Activated gamma-delta T cell treated with Interleukin-2 at 50 U/mL for 16 hours (primary cell): ENCODE data around the gene CRYBB3.
"Not testable (repeated sequence)": the region's sequence is repeated elsewhere in the genome, so short reads cannot be mapped to it uniquely, and the experiment has no call there.

Experiments used
- DNase-seq: peaks from one replicate; pipeline ENCODE4 v3.0.0-alpha.2; 2020

The CRYBB3 gene

DNA sequence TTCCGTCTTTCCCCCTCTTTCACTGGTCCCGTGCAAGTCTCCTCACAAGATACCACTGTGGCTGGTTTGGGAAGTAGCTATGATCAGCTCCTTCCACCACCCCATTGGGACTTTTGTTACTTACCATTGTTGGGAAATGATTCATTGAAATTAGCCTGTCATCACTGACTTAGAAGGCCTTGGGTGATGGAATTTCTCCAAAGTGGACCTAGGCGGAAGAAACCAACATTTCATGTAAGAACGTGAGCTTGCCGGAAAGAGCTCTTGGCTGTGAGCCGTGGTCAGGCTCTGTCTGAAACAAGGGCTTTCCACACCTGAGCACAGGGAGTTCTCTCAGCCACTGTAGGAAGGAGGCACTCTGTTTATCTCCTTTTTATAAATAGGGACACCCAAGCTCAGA is 23.5 kb upstream of the CRYBB3 start:
- DNase-seq, result no peak

DNA sequence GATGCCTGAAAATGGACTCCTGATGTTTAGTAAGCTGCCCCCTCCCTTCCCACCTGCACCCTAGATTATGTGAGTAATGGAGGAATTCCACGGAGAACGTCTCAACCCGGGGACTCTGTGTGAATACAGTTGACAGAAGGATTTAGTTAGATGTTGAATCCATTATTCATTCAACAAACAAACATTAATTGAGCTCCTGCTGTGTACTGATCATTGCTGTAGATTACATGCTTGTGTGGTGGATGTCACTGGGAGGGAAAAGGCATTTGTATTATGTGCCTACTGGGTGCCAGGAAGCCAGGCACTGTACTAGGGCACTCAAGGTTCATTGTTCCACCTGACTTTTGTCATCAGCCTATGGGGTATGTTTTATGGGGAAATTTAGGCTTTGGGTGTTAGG is 22.9 kb upstream of the CRYBB3 start:
- DNase-seq, result no peak

DNA sequence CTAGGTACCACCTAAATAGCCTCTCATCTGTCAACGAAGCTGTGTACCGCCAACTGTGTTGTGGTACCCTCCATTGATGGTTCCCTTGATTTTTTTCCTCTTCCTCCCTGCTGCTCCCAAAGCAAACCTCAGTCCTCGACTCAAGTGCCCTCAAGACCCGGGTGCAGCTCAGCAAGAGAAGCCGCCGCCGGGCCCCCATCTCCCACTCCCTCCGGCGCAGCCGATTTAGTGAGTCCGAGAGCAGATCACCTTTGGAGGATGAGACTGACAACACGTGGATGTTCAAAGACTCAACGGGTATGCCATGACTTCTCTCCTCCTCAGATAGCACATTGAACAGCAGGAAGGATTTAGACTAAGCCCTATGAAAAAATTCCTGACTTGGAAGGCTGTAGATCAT is 22.4 kb upstream of the CRYBB3 start:
- no peak for DNase-seq

DNA sequence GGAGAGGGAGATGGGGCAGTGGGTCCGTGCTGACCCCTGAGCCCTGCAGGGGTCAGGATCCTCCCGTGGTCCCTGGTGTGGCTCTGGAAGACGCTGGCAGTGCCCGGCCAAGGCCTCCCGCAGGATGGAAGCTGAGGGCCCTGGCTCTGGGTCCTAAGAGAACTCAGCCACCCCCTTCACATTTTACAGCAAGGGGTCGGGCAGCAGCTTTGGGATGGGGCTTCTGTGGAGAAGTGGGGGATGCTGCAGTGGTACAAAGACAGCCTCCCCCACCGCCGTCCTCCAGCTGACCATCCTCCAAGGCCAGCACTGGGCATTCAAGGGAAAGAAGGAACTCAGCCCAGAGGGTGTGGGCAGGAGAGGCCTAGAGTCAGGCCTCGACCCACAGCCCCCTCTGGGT is 21.8 kb upstream of the CRYBB3 start:
- no peak for DNase-seq

DNA sequence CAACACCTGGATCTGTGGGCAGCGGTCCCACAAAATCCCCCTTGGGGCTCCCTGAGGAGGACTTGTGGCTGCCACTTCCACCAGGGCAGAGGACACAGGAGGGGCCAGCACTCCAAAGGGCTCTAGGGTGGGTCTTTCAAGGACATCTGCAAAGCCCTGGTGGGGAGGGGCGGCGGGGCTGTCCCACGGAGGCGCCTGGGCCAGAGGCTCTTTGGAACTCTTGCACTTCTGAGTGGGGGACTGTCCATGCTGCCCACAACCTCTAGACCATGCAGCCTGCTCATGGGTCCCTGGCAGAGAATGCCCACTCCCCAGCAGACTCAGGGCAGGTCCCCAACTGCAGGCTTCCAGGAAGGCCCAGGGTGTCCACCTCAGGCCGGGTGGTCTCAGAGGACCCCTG is 21.3 kb upstream of the CRYBB3 start:
- peak; percentile 15 for DNase-seq

DNA sequence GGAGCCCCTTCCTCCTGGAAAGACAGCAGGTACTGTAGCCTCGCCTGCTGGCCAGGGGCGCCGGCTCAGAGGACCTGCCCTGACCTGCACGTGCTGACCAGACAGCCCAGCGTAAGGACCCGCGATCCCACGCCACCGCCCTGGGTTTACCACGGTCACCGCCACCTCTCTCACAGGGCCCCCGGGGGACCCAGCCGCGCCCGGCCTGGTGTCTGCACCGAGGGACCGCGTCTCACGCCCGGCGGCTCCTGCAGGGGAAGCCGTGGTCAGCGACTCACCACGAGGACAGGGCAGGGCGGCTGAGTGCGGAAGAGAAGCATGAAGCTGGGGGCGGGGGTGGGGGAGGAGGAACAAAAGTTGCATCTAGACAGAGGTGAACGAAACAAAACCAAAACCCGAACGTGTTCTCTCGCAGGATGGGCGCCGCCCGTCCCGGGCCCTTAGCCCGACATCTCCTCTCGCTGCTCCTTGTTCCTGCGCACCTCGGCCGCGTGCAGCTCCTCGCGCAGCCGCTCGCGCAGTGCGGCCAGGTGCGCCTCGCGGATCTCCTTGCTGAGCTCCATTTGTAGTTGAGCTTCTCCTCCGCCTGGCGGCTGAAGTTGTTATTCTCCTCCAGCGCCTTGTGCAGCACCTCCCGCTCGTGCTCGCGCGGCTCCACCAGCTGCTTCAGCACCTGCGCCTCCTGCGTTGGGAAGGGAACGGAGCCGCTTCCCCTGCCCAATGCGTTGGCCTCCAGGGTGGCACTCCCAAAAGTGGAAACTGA is 20.6 kb upstream of the CRYBB3 start:
- not testable (repeated sequence) for DNase-seq

DNA sequence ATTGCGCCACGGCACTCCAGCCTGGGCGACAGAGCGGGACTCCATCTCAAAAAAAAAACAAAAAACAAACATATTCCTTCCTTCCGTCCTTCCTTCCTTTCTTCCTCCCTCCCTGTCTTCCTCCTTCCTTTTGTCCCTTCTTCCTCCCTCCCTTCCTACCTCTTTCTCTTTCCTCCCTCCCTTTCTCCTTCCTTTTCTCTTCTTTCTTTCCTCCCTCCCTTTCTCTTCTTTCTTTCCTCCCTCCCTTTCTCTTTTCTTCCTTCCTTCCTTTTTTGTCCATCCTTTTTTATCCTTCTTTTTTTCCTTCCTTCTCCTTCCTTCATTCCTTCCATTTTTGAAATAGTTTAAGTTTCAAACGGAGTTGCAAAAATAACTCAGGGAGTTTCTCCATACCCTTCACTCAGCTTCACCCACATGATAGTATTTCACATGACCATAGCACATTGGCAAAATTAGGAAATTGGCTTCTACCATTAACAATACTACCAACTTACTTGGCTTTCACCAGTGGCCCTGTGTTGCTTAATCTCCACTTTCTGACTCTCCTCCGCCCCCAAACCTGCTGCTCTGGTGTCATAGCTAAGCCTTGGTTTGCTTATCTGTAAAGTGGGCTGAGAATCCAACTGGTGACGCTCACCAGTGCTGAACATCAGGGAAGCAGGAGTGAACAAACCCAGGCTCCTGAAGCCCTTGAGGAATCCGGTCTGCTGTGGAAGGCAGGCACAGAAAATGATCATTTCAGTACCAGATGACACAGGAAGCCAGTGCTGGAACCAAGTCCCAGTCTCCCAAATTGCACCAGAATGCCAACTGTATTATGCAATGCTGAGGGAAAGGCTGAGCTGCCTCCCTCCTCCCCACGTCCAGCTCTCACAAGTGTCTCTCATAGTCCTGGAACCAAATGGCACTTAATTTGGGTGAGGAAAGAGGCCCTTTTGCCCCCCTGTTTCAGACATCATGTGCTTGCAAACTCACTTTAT is 17.2 kb upstream of the CRYBB3 start:
- no peak for DNase-seq

DNA sequence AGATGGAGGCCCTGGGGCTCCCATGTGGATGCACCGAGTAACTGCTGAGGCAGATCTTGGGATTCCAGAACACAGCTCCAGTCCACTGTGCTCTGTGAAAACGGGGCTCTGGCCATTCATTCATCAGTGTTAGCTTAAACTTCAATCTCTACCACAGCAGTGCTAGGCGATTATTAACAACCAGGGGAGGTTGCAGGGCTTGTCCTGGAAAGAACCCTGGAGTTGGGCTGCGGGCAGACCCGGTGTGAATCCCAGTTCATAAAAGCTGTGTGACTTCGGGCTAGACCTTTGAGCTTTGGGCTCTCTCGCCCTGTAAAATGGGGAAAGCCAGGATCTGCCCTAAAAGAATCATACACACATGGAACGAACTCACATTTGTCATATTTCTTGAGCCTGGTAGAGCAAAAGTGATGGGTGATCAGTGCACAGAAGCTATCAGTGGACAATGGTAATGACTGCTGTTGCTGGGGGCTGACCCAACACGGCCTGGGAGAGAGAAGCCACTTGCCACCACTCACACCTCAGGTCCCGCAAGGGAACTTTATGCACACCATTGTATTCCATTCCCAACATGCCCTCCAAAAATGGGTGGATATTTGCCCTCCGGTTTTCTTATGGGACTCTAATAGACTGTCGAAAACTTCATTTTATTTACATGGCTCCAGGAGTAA is 15.6 kb upstream of the CRYBB3 start:
- no peak for DNase-seq

DNA sequence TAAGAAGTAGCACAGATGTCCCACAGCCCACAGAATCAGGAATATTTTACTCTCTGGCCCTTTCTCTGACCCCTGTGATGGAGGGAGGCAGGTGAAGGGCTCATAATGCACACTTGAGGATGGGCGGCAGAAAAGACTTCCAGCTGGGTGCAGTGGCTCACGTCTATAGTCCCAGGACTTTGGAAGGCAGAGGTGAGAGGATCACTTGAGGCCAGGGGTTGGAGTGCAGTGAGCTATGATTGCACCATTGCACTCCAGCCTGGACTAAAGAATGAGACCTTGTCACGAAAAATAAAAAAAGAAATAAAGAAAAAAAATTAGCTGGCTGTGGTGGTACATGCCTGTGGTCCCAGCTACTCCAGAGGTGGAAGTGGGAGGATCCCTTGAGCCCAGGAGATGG is 13.5 kb upstream of the CRYBB3 start:
- no peak for DNase-seq

DNA sequence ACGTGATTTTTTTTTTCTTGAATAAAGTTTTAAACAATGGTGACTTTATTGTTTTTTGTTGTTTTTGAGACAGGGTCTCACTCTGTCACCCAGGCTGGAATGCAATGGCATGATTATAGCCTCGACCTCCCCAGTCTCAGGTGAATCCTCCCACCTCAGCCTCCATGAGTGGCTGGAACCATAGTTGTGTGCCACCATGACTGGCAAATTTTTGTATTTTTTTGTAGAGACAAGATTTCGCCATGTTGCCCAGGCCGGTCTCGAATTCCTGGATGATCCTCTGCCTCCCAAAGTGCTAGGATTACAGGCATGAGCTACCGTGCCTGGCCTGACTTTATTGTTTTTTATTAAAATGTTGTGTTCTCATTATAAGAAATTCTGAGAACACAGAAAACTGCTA is 12.2 kb upstream of the CRYBB3 start:
- DNase-seq, result no peak

DNA sequence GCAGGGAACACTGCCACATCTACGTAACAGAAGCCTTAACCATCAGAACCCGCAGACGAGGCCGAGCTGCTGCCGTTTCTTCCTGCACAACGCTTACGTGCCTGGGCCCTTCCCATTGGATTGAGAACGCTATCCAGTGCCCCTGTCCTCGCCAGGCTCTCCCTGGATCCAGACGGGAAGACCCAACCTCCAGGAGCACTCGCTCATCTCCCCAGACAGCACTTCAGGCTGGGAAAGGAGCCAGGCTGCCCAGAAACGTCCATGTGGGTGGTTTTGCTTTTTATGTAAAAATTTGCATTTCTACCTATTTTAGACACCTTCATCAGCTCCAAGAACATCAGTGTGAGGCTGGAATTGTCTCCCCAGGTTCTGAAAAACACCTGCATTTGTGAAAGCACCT is 7.3 kb upstream of the CRYBB3 start:
- no peak for DNase-seq

DNA sequence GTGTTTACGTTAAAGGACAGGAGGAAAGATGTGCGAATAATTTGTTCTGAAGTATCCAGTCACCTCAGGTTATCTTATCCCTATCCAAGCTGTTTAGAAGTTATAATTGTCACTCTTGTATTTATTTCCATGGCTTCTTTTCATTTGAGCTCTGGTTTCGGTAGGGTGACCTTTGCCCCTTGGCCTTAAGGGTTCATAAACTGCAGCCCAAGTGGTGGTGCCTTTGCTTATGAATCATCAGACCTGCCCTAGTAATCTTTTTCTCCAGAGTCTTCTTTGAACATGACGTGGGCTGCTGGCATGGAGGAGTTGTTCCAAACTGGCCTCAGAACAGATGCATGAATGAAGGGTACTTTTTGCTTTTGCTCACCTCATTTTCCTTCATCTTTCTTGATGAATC is 6.5 kb upstream of the CRYBB3 start:
- DNase-seq, result no peak

DNA sequence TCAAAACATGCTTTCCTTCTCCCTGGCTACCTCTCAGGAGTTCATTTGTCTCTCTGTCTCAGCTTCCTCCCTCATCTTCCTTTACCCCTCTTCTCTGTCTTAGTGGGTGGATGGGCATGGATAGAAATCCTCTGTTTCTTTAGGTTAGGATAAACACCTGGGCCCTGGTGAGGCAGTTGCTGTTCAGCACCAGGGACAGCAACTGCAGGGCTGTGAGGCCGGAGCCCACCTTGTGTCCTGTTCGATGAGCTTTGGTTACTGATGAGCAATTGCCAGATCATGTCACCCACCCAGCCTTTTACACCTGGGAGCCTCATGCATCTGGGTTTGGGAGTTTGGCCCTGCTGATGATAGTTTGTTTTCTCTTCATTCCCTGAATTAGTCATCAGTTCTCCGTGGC is 6.1 kb upstream of the CRYBB3 start:
- no peak for DNase-seq

DNA sequence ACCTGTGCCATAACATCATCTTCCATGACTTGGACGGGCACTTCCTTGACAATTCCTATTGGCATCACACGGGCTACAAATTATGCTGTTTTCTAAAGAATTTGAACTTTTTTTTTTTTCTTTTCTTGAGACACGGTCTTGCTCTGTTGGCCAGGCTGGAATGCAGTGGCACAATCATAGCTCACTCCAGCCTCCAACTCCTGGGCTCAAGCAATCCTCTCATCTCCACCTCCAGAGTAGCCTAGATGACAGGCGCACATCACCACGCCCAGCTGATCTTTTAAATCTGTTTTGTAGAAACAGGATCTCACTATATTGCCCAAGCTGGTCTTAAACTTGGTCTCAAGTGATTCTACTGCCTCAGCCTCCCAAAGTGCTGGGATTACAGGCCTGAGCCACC is 3.3 kb upstream of the CRYBB3 start:
- no peak for DNase-seq

DNA sequence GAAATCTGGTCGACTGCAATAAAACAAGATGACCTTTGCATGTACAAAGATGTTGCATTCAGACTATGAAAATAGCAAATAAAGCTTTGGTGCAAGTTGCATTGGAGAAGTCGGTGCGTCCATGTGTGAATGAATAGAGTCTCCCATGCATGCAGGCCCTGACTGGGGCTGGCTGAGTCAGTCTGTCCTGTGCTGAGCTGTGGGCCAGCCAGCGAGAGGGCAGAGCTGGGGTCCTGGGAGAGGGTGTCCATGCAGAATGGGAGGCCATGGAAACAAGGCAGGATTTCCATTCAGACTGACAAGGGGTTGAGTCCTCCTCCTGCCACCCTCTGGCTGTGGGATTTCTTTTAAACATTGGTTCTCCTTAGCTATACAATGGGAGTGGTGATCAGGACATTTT is 2.3 kb upstream of the CRYBB3 start:
- no peak for DNase-seq

DNA sequence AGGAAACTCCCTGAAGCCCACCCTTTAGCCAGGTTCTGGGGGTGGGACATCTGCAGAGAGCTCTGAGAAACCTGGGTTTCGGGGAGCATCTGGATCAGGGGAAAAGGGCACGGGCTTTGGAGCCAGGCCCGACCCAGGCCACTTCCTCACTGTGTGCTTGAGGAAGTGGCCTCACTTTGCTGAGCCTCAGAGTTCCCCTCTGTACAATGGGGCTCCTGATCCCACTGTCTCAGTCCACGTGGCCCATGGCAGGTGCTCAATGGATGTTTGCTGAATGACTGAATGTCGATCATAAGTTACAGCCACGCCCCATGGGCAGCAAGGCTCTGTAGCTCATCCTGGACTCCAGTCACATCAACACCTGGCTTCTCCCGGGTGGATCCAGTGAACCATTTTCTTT is 1.3 kb downstream of the CRYBB3 start:
- DNase-seq, result no peak

DNA sequence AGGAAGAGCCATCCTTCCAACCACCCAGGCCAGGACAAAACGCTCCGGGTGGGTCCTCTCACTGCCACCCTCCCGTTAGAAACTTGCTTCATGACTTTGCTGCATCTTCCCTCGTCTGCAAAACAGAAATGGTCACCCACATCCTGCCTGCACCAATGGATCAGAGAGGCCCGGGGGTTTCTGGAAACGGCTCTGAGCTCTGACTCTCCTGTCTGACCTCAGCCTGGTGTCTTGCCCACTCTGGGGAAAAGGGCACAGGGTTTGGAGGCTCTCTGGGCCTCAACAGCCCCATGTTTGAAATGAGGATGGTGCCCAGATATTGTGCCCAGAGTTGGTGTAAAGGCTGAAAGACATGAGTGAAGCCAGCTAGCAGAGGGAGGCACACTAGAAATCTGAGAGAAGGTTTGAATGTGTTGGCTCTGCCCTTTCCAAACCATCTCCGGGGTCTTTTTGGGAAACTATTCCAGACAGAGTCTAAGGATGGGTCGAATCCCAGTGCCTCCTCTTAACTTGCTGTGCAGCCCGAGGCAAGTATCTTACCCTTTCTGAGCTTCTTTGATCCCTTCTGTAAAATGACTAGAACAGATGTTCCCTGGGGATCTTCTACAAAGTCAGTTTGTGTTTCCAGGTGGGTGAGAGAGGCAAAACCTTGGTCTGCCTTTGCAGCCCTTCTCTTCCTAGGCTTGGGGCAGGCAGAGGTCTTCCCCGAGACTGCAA is 2.1 kb downstream of the CRYBB3 start:
- DNase-seq, result no peak

DNA sequence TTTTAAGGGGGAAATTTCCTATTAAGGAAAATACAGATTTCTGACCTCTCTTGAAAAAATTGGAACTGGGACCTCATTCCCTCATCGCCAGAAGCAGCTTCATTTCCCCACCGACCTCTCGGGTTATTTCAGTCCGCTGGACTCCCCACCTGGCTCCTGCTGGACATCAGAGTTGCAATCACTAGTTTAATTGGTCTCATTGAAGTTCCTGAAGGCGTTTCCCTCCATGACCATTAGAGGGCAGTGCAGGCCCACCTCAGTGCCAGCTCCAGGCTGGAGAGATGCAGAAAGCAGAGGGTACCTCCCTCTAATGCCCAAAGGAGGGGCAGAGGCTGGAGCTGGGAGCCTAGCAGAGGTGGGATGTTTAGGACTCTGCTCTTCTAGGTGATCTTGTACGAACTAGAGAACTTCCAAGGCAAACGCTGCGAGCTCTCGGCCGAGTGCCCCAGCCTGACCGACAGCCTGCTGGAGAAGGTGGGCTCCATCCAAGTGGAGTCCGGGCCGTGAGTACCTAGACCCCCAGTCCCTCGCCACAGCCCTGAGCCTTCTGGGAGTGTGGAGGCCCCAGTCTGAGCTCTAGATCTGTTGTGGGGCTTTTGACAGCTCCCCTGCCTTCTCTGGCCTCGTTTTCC is 2.7 kb downstream of the CRYBB3 start:
- DNase-seq, result peak; percentile 51

DNA sequence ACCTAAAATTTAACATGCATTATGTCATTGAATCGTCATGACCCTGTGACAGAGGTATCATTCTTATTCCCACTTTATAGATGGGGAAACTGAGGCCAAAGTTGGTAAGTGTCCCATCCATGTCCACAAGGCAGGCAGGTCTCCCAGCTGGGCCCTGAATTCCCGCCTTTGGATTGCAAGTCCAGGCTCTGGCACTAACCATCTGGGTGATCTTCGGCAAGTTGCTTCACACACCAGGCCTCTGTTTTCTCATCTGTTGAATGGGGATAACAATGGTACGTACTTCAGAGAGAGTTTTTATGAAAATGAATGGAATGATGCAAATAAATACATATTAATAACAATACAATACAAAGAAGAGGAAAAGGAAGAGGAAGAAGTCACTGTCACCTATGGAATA is 3.4 kb downstream of the CRYBB3 start:
- DNase-seq, result no peak

DNA sequence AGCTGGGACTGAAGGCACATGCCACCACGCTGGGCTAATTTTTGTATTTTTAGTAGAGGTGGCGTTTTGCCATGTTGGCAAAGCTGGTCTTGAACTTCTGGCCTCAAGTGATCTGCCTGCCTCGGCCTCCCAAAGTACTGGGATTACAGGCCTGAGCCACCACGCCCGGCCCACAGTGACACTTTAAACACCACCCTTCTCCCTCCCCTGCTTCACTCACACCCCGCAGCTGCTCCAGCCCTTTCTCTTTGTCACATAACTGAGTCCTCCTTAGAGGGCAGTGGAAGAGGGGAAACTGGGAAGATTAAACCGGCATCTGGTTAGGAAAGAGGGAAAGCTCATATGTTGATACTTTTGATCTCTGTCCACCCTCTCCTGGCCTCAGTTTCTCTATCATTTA is 4.9 kb downstream of the CRYBB3 start:
- not testable (repeated sequence) for DNase-seq

DNA sequence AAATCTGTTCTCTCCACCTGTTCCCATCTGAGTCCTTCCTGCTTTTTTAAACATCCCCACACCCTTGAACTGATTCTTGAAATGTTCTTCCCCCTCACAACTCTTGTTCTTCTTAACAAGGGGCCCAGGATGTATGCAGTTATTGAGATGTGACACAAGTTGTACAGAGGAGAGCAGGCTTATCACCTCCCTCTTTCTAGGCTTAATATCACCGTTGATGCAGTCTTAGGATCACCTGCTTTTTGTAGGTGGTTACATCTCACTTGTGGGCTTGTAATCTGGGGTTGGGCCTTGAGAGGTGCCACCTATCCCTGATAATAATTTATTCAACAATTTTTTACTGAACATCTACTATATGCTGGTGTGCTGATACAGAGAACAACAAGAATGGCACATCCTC is 6.2 kb downstream of the CRYBB3 start:
- no peak for DNase-seq

DNA sequence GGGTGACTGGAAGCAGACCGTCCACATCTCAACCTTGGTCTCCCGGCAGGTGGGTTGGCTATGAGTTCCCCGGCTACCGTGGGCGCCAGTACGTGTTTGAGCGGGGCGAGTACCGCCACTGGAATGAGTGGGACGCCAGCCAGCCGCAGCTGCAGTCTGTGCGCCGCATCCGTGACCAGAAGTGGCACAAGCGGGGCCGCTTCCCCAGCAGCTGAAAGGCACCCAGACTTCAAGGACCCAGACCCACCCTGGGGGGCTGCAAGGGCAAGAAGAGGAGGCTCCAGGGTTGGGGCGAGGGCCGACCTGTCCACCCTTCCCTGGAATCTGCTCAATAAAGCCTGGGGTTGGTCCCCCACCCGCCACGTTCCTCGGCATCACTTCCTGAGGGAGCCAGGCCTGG is 7.3 kb downstream of the CRYBB3 start:
- no peak for DNase-seq
